H1 (cell line): Measurements from ENCODE around the gene TLR5.

Experiments
- BRCA1 ChIP-seq: IDR thresholded peaks from 2 replicates; pipeline ENCODE4 v1.6.1; 2012; ENCODE audit warnings: low read depth, low read length, improper control_type of control experiment
- CBX5 ChIP-seq: fragments of 300-800, 300-1000 bp; sonication (generic); IDR thresholded peaks from 2 replicates; pipeline ENCODE4 v1.7.1; 2016; ENCODE audit warnings: antibody characterized with exemption, low read length, low read depth
- CTCF ChIP-seq, 3 experiments: IDR thresholded peaks; 1 replicate in 2 of 3; 2 replicates in 1 of 3; pipeline versions ENCODE4 v1.5.1 to v1.6.1; 2011; ENCODE audit warnings: low read length in 3 of 3, mild to moderate bottlenecking in 3 of 3, inconsistent platforms in 2 of 3, low read depth in 1 of 3, moderate library complexity in 1 of 3; ENCODE audit not compliant: insufficient read depth in 1 of 3; ENCODE audit errors: control extremely low read depth in 1 of 3
- EZH2 ChIP-seq: fragments of 200-600 bp; sonication (generic); IDR thresholded peaks from 2 replicates; pipeline ENCODE4 v1.7.1; 2012; ENCODE audit warnings: low read depth, mild to moderate bottlenecking, moderate library complexity, low read length, inconsistent platforms; ENCODE audit not compliant: severe bottlenecking
- POLR2A ChIP-seq, 2 experiments: IDR thresholded peaks; 1 replicate in 1 of 2; 2 replicates in 1 of 2; pipeline ENCODE4 v1.6.1; 2011; ENCODE audit warnings: low read depth in 2 of 2, low read length in 2 of 2, mild to moderate bottlenecking in 2 of 2; ENCODE audit errors: control extremely low read depth in 1 of 2
- RFX5 ChIP-seq: IDR thresholded peaks from 2 replicates; pipeline ENCODE4 v1.6.1; 2011; ENCODE audit warnings: low read depth, low read length, improper control_type of control experiment, borderline replicate concordance

GRCh38 chr1:223147873-223148272 lies 4.8 kb upstream of the TLR5 start:
- TF ChIP-seq CTCF (IDR thresholded peaks at IDR 0.05; ENCODE audit: control extremely low read depth in 1 of 3, insufficient read depth in 1 of 3, low read depth in 1 of 3, low read length in 3 of 3): no peak
- TF ChIP-seq CBX5: no peak
- no peak for TF ChIP-seq POLR2A (IDR thresholded peaks at IDR 0.05; ENCODE audit: control extremely low read depth in 1 of 2, low read depth in 2 of 2, low read length in 2 of 2)
- no peak for TF ChIP-seq BRCA1
- no peak for TF ChIP-seq RFX5
- no peak for TF ChIP-seq EZH2
